OCI-LY7 (cell line): ENCODE results near the gene RBL2. TPM values are rescaled to one million over a fixed set of nuclear protein-coding genes. Genes with fewer than 3 reads are reported as not detected.

ENCODE experiments used
- BruUV-seq: library from RNA; stranded (reverse); fragments of 400-500 nt; replicated peaks from 2 replicates; lab custom pipeline; 2021; lab: Mats Ljungman, UMichigan
- CTCF ChIA-PET: fragments of 300-600 bp; sonication (Branson Sonifier 250); formaldehyde crosslinking; loops from one replicate; lab custom pipeline; 2022; ENCODE audit warnings: antibody characterized with exemption; ENCODE audit not compliant: unreplicated experiment; lab: Charles Lee
- POLR2A ChIA-PET: fragments of 300-600 bp; sonication (Branson Sonifier 250); formaldehyde crosslinking; loops from one replicate; lab custom pipeline; 2022; ENCODE audit warnings: antibody characterized with exemption; lab: Charles Lee
- DNase-seq: peaks from one replicate; pipeline ENCODE4 v3.0.0-alpha.2; 2015; ENCODE audit warnings: low spot score
- H2AFZ ChIP-seq: fragments of 200-600 bp; sonication (generic), shearing (Covaris generic); 2 replicates; pipeline ENCODE4 v1.6.1; 2014; ENCODE audit warnings: mild to moderate bottlenecking, antibody characterized with exemption, low read length, moderate library complexity
- H3K27ac ChIP-seq: fragments of 200-600 bp; sonication (generic); 2 replicates; pipeline ENCODE4 v1.5.1; 2014; ENCODE audit warnings: mixed run types, low read depth, mild to moderate bottlenecking, moderate library complexity, low read length, inconsistent platforms; ENCODE audit not compliant: poor library complexity, severe bottlenecking
- H3K36me3 ChIP-seq: fragments of 200-600 bp; sonication (generic); 2 replicates; pipeline ENCODE4 v1.6.1; 2014; ENCODE audit warnings: mild to moderate bottlenecking, antibody characterized with exemption, low read length, moderate library complexity, mixed read lengths; ENCODE audit not compliant: insufficient read depth
- H3K4me1 ChIP-seq: fragments of 200-600 bp; sonication (generic); 2 replicates; pipeline ENCODE4 v1.5.1; 2014; ENCODE audit warnings: mild to moderate bottlenecking, low read length; ENCODE audit not compliant: insufficient read depth, poor library complexity, severe bottlenecking
- H3K4me2 ChIP-seq: fragments of 200-600 bp; sonication (generic); 2 replicates; pipeline ENCODE4 v1.6.1; 2014; ENCODE audit warnings: mild to moderate bottlenecking, low read length
- H3K4me3 ChIP-seq: fragments of 200-600 bp; sonication (generic); 2 replicates; pipeline ENCODE4 v1.5.1; 2014; ENCODE audit warnings: mild to moderate bottlenecking, low read depth, low read length; ENCODE audit not compliant: poor library complexity, severe bottlenecking
- H3K79me2 ChIP-seq: fragments of 200-600 bp; sonication (generic); 2 replicates; pipeline ENCODE4 v1.6.1; 2016; ENCODE audit warnings: low read depth, mild to moderate bottlenecking, low read length, moderate library complexity, mixed read lengths; ENCODE audit not compliant: insufficient read depth
- H3K9me2 ChIP-seq: fragments of 200-600 bp; sonication (generic); 2 replicates; pipeline ENCODE4 v1.6.1; 2016; ENCODE audit warnings: mild to moderate bottlenecking, low read length, mixed read lengths; ENCODE audit not compliant: insufficient read depth
- H3K9me3 ChIP-seq: fragments of 200-600 bp; sonication (generic); 2 replicates; pipeline ENCODE4 v1.6.1; 2014; ENCODE audit warnings: mild to moderate bottlenecking, mixed run types, low read length, mixed read lengths
- H4K20me1 ChIP-seq: fragments of 200-600 bp; sonication (generic); 2 replicates; pipeline ENCODE4 v1.6.1; 2014; ENCODE audit warnings: mild to moderate bottlenecking, antibody characterized with exemption, low read length, moderate library complexity, mixed read lengths; ENCODE audit not compliant: insufficient read depth
- EZH2phosphoT487 ChIP-seq: fragments of 200-600 bp; sonication (generic); IDR thresholded peaks from 2 replicates; pipeline ENCODE4 v1.6.1; 2018; ENCODE audit warnings: low read depth, borderline replicate concordance, mild to moderate bottlenecking, mixed run types, antibody characterized with exemption, low read length, moderate library complexity, mixed read lengths
- intact Hi-C: fragments of 100-400 bp; cut with micrococcal nuclease; formaldehyde crosslinking; loops from one replicate; pipeline ENCODE4 v1.10.0; 2022; ENCODE audit not compliant: unreplicated experiment
- total RNA-seq, 2 experiments: library from RNA; depleted of rRNA in 1 of 2; stranded (reverse); fragments of >200 nt in 1 of 2; shearing (Covaris generic) in 1 of 2; gene quantifications; 2 replicates each; pipeline ENCODE4 v1.2.3, GENCODE V29; 2014 to 2022
- TF ChIP-seq, protein P1 (sequence below): fragments of 200-600 bp; sonication (generic); conservative IDR thresholded peaks from 2 replicates; pipeline ENCODE4 v1.5.1; 2014; ENCODE audit warnings: mild to moderate bottlenecking, antibody characterized with exemption, low read length, moderate library complexity, mixed read lengths

RBL2 gene
- total RNA-seq, 2 experiments from 2014 or later = 51.1 to 69.0 TPM

DNA sequence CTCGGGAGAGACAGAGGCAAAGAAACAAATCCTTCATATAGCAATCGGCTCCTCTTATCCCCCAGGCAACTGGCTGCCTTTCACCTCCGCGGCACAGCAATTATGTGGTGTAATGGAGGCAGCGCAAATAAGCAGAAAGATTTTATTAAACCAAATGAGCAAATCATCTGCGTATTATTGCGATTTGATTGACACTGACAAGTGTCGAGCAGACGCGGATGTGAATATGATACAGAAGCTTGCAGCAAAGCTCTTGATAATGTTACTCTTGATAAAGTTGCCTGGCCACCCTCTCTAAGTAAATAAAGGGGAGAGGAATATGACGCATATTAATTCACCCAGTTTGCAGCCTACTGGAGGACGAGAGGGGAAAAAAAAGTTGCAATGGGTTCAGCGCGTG lies 95.2 kb downstream of the RBL2 start:
- Histone ChIP-seq H3K9me3 (no peaks in the 10 kb centered on the region), H2AFZ (no peak overlapping the region), H3K36me3 (no peaks in the 10 kb centered on the region), H3K4me2 (no peak overlapping the region), H3K79me2 (no peaks in the 10 kb centered on the region), H4K20me1 (no peaks in the 10 kb centered on the region), H3K27ac (no peak overlapping the region), H3K4me1 (peaks cover 5% of the 10 kb centered on the region), H3K4me3 (no peak overlapping the region), H3K9me2 (no peaks in the 10 kb centered on the region)
- POLR2A ChIA-PET = no interaction called here
- BruUV-seq = no TSS peak
- CTCF ChIA-PET = no interaction called here
- no peak for DNase-seq
- intact Hi-C loops = no loop called here
- TF ChIP-seq EZH2phosphoT487 = no peak
- TF ChIP-seq, protein P1, sequence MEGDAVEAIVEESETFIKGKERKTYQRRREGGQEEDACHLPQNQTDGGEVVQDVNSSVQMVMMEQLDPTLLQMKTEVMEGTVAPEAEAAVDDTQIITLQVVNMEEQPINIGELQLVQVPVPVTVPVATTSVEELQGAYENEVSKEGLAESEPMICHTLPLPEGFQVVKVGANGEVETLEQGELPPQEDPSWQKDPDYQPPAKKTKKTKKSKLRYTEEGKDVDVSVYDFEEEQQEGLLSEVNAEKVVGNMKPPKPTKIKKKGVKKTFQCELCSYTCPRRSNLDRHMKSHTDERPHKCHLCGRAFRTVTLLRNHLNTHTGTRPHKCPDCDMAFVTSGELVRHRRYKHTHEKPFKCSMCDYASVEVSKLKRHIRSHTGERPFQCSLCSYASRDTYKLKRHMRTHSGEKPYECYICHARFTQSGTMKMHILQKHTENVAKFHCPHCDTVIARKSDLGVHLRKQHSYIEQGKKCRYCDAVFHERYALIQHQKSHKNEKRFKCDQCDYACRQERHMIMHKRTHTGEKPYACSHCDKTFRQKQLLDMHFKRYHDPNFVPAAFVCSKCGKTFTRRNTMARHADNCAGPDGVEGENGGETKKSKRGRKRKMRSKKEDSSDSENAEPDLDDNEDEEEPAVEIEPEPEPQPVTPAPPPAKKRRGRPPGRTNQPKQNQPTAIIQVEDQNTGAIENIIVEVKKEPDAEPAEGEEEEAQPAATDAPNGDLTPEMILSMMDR = no peak

DNA sequence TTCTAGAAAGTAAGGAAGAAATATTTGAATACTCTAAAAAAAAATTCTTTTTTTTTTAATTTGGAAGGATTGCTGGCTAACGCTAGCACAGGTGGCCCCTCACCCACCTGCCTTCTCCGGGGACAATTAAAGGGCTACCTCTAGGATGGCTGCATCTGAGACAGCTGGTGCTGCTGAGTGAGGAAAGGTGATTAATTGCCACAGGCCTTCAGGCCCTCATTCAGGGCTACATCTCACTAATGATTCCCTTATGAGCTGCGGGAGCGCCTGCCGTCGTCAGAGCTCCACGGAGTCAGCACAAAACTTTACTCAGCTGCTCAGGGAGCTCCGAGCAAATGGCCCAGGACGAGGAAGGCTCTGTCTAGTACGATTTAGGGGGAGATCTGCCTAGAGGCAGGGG lies 95.8 kb downstream of the RBL2 start:
- no peaks in the 10 kb centered on the region for H3K9me2 ChIP-seq
- DNase-seq = no peak
- TF ChIP-seq, protein P1 = no peak
- TF ChIP-seq EZH2phosphoT487 = no peak
- H3K36me3 ChIP-seq = no peaks in the 10 kb centered on the region
- BruUV-seq = no TSS peak
- H2AFZ ChIP-seq = no peak overlapping the region
- ChIA-PET CTCF (no interaction called here), POLR2A (interaction anchor here (0.9 kb wide), 1 partner anchor 365 kb away, joined by 3 read pairs; no protein-coding TSS in a partner anchor)
- no peak overlapping the region for H3K4me2 ChIP-seq
- H3K27ac ChIP-seq = no peak overlapping the region
- intact Hi-C loops = no loop called here
- H3K4me1 ChIP-seq = peaks cover 5% of the 10 kb centered on the region
- no peaks in the 10 kb centered on the region for H4K20me1 ChIP-seq
- H3K79me2 ChIP-seq = no peaks in the 10 kb centered on the region
- H3K4me3 ChIP-seq = no peak overlapping the region
- no peaks in the 10 kb centered on the region for H3K9me3 ChIP-seq

DNA sequence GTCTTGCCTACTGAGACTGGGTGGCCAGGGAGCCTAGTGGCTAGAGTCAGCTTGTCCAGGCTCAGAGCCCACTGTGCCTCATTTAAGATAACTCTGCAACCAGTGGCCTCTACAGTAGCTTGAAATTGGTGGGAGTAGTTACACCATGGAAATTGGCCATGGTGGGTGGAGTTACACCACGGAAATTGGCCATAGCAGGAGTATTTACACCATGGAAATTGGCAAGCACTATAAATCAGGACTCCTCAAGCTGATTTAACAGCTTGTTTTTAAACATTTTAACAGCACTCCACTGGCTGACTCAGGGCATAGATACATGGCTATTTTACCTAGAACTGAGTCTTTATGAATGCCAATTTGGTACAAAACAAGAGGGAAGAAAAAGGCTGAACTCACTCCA lies 96.5 kb downstream of the RBL2 start:
- Histone ChIP-seq H3K9me2 (no peaks in the 10 kb centered on the region), H3K9me3 (no peaks in the 10 kb centered on the region), H3K4me1 (no peaks in the 10 kb centered on the region), H3K36me3 (no peaks in the 10 kb centered on the region), H3K27ac (no peak overlapping the region), H2AFZ (0 out of 2 replicates have a peak overlapping the region, but pooled peaks have one; percentile 19), H3K79me2 (no peaks in the 10 kb centered on the region), H4K20me1 (no peaks in the 10 kb centered on the region), H3K4me2 (no peak overlapping the region), H3K4me3 (no peak overlapping the region)
- CTCF ChIA-PET = no interaction called here
- TF ChIP-seq, protein P1 = no peak
- TF ChIP-seq EZH2phosphoT487 = no peak
- intact Hi-C loops = no loop called here
- POLR2A ChIA-PET = interaction anchor here (0.9 kb wide), 1 partner anchor 366 kb away, joined by 3 read pairs; no protein-coding TSS in a partner anchor
- no peak for DNase-seq
- no TSS peak for BruUV-seq
